Ishikawa (cell line): ENCODE results near the gene SRRT.
A peak's percentile ranks its signal among the peaks of the same experiment; 100 is the strongest.

Source experiments
- CEBPB ChIP-seq: IDR thresholded peaks from 2 replicates; pipeline ENCODE4 v1.6.1; 2012
- CREB1 ChIP-seq: IDR thresholded peaks from 2 replicates; pipeline ENCODE4 v1.6.1; 2012; ENCODE audit warnings: low read depth
- EP300 ChIP-seq: IDR thresholded peaks from 2 replicates; pipeline ENCODE4 v1.6.1; 2012; ENCODE audit warnings: borderline replicate concordance
- FOXM1 ChIP-seq: IDR thresholded peaks from 2 replicates; pipeline ENCODE4 v1.6.1; 2012; ENCODE audit warnings: low read depth, borderline replicate concordance
- MAX ChIP-seq: IDR thresholded peaks from 2 replicates; pipeline ENCODE4 v1.6.1; 2012
- RAD21 ChIP-seq: IDR thresholded peaks from 2 replicates; pipeline ENCODE4 v1.6.1; 2012; ENCODE audit warnings: low read depth
- REST ChIP-seq: IDR thresholded peaks from 2 replicates; pipeline ENCODE4 v1.6.1; 2012; ENCODE audit warnings: low read depth, mild to moderate bottlenecking
- TAF1 ChIP-seq: IDR thresholded peaks from 2 replicates; pipeline ENCODE4 v1.6.1; 2012; ENCODE audit warnings: low read depth, mild to moderate bottlenecking
- TCF12 ChIP-seq: IDR thresholded peaks from 2 replicates; pipeline ENCODE4 v1.6.1; 2012; ENCODE audit warnings: low read depth
- YY1 ChIP-seq: IDR thresholded peaks from 2 replicates; pipeline ENCODE4 v1.6.1; 2012; ENCODE audit warnings: low read depth
- ZBTB7A ChIP-seq: IDR thresholded peaks from 2 replicates; pipeline ENCODE4 v1.6.1; 2012; ENCODE audit warnings: low read depth
- TF ChIP-seq, protein P1 (sequence below): IDR thresholded peaks from 2 replicates; pipeline ENCODE4 v1.6.1; 2012

DNA sequence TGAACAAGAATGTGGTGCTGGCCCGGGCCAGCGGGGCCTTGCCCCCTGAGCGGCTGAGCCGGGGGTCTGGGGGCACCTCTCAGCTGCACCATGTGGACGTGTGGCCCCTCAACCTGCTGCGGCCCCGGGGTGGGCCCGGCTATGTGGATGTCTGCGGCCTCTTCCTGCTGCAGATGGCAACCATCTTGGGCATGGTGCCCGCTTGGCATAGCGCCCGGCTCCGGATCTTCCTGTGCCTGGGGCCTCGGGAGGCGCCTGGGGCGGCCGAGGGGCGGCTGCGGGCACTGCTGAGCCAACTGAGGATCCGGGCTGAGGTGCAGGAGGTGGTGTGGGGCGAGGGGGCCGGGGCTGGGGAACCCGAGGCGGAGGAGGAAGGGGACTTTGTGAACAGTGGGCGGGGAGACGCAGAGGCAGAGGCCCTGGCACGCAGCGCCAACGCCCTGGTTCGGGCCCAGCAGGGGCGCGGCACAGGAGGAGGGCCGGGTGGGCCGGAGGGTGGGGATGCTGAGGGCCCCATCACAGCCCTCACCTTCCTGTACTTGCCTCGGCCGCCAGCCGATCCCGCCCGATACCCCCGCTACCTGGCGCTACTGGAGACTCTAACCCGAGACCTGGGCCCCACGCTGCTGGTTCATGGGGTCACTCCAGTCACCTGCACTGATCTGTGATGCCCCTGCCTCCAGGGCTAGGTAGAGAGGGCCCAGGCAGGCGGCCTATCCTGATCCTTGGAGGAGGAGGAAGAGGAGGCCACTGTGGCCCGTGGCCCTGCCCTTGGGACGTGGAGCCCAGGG, 8.8 kb upstream of the SRRT start:
- TF ChIP-seq FOXM1: no peak
- no peak for TF ChIP-seq MAX
- 0 out of 2 replicates have a peak, but pooled peaks have one; percentile 19 for TF ChIP-seq TAF1
- TF ChIP-seq, protein P1, sequence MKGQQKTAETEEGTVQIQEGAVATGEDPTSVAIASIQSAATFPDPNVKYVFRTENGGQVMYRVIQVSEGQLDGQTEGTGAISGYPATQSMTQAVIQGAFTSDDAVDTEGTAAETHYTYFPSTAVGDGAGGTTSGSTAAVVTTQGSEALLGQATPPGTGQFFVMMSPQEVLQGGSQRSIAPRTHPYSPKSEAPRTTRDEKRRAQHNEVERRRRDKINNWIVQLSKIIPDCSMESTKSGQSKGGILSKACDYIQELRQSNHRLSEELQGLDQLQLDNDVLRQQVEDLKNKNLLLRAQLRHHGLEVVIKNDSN: no peak
- no peak for TF ChIP-seq CEBPB
- no peak for TF ChIP-seq RAD21
- TF ChIP-seq EP300: no peak
- no peak for TF ChIP-seq TCF12
- no peak for TF ChIP-seq CREB1
- TF ChIP-seq ZBTB7A: no peak
- no peak for TF ChIP-seq REST
- TF ChIP-seq YY1: no peak
